Measurements from ENCODE around the gene CPLX1.

GRCh38 chr4:797066-797465, 28.9 kb downstream of the CPLX1 start:
- TF ChIP-seq, protein P1, sequence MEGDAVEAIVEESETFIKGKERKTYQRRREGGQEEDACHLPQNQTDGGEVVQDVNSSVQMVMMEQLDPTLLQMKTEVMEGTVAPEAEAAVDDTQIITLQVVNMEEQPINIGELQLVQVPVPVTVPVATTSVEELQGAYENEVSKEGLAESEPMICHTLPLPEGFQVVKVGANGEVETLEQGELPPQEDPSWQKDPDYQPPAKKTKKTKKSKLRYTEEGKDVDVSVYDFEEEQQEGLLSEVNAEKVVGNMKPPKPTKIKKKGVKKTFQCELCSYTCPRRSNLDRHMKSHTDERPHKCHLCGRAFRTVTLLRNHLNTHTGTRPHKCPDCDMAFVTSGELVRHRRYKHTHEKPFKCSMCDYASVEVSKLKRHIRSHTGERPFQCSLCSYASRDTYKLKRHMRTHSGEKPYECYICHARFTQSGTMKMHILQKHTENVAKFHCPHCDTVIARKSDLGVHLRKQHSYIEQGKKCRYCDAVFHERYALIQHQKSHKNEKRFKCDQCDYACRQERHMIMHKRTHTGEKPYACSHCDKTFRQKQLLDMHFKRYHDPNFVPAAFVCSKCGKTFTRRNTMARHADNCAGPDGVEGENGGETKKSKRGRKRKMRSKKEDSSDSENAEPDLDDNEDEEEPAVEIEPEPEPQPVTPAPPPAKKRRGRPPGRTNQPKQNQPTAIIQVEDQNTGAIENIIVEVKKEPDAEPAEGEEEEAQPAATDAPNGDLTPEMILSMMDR (conservative IDR thresholded peaks at IDR 0.05; ENCODE audit: low read length) = no peak
- TF ChIP-seq EZH2phosphoT487 (IDR thresholded peaks at IDR 0.05; ENCODE audit: borderline replicate concordance, low read depth, low read length) = no peak
